ENCODE measurements around the gene SCGB3A1. TPM values are rescaled to one million over a fixed set of nuclear protein-coding genes. Genes with fewer than 3 reads are reported as not detected.

SCGB3A1 gene
- polyA plus RNA-seq, 4 donors, result 0.22 to 0.90 TPM; not detected in 2

- DNase-seq, result no peak
- FAIRE-seq, result no peak
- H3K4me3 ChIP-seq (ENCODE audit: low read depth in 1 of 3, low read length in 3 of 3), result no peak overlapping the region
- no peaks in the 10 kb centered on the region for H3K27me3 ChIP-seq (ENCODE audit: control insufficient read depth in 3 of 3, insufficient read depth in 3 of 3, low read length in 3 of 3)
- 66 to 79% (median 68%) methylated on average over 24 to 30 of the region's 30 CpGs for WGBS, 3 donors
- no peaks in the 10 kb centered on the region for H3K36me3 ChIP-seq (ENCODE audit: control insufficient read depth in 3 of 3, insufficient read depth in 2 of 3, low read depth in 1 of 3, low read length in 3 of 3)
- H3K4me1 ChIP-seq (ENCODE audit: control insufficient read depth in 3 of 3, insufficient read depth in 2 of 3, low read depth in 1 of 3, low read length in 2 of 3), result no peaks in the 10 kb centered on the region
- H3K9me3 ChIP-seq (ENCODE audit: control insufficient read depth in 2 of 2, insufficient read depth in 1 of 2, low read depth in 1 of 2, low read length in 1 of 2), result no peaks in the 10 kb centered on the region
- no peak overlapping the region for H3K27ac ChIP-seq (ENCODE audit: low read depth in 1 of 3, low read length in 2 of 3)
Measured at GRCh38 chr5:180611140-180611850, 20.0 kb upstream of the SCGB3A1 start.

- DNase-seq (no peak), FAIRE-seq (no peak)
- whole genome bisulfite sequencing, 3 donors, result 75 to 78% (median 77%) methylated on average over 23 of the region's 23 CpGs
Measured at GRCh38 chr5:180609817-180610550, 18.7 kb upstream of the SCGB3A1 start.

GRCh38 chr5:180609386-180609785, 18.1 kb upstream of the SCGB3A1 start:
- H3K4me3 ChIP-seq (ENCODE audit: low read depth in 1 of 3, low read length in 3 of 3), result no peak overlapping the region
- H3K4me1 ChIP-seq (ENCODE audit: control insufficient read depth in 3 of 3, insufficient read depth in 2 of 3, low read depth in 1 of 3, low read length in 2 of 3), result no peaks in the 10 kb centered on the region
- H3K27ac ChIP-seq (ENCODE audit: low read depth in 1 of 3, low read length in 2 of 3), result no peak overlapping the region
- H3K27me3 ChIP-seq (ENCODE audit: control insufficient read depth in 3 of 3, insufficient read depth in 3 of 3, low read length in 3 of 3), result no peaks in the 10 kb centered on the region
- H3K36me3 ChIP-seq (ENCODE audit: control insufficient read depth in 3 of 3, insufficient read depth in 2 of 3, low read depth in 1 of 3, low read length in 3 of 3), result no peaks in the 10 kb centered on the region
- DNase-seq, result no peak
- WGBS, 3 donors, result 80 to 86% (median 83%) methylated on average over 15 of the region's 15 CpGs
- FAIRE-seq, result no peak
- no peaks in the 10 kb centered on the region for H3K9me3 ChIP-seq (ENCODE audit: control insufficient read depth in 2 of 2, insufficient read depth in 1 of 2, low read depth in 1 of 2, low read length in 1 of 2)

More at GRCh38 chr5:180609817-180610550, 18.7 kb upstream of the SCGB3A1 start:
- no peaks in the 10 kb centered on the region for H3K36me3 ChIP-seq (ENCODE audit: control insufficient read depth in 3 of 3, insufficient read depth in 2 of 3, low read depth in 1 of 3, low read length in 3 of 3)
- H3K9me3 ChIP-seq (ENCODE audit: control insufficient read depth in 2 of 2, insufficient read depth in 1 of 2, low read depth in 1 of 2, low read length in 1 of 2), result no peaks in the 10 kb centered on the region
- no peaks in the 10 kb centered on the region for H3K27me3 ChIP-seq (ENCODE audit: control insufficient read depth in 3 of 3, insufficient read depth in 3 of 3, low read length in 3 of 3)
- no peak overlapping the region for H3K27ac ChIP-seq (ENCODE audit: low read depth in 1 of 3, low read length in 2 of 3)
- H3K4me1 ChIP-seq (ENCODE audit: control insufficient read depth in 3 of 3, insufficient read depth in 2 of 3, low read depth in 1 of 3, low read length in 2 of 3), result no peaks in the 10 kb centered on the region
- H3K4me3 ChIP-seq (ENCODE audit: low read depth in 1 of 3, low read length in 3 of 3), result no peak overlapping the region

GRCh38 chr5:180608572-180609310, 17.4 kb upstream of the SCGB3A1 start:
- no peak overlapping the region for H3K27ac ChIP-seq (ENCODE audit: low read depth in 1 of 3, low read length in 2 of 3)
- FAIRE-seq, result no peak
- no peaks in the 10 kb centered on the region for H3K4me1 ChIP-seq (ENCODE audit: control insufficient read depth in 3 of 3, insufficient read depth in 2 of 3, low read depth in 1 of 3, low read length in 2 of 3)
- no peaks in the 10 kb centered on the region for H3K27me3 ChIP-seq (ENCODE audit: control insufficient read depth in 3 of 3, insufficient read depth in 3 of 3, low read length in 3 of 3)
- no peaks in the 10 kb centered on the region for H3K9me3 ChIP-seq (ENCODE audit: control insufficient read depth in 2 of 2, insufficient read depth in 1 of 2, low read depth in 1 of 2, low read length in 1 of 2)
- 81 to 91% (median 85%) methylated on average over 26 of the region's 26 CpGs for WGBS, 3 donors
- H3K36me3 ChIP-seq (ENCODE audit: control insufficient read depth in 3 of 3, insufficient read depth in 2 of 3, low read depth in 1 of 3, low read length in 3 of 3), result no peaks in the 10 kb centered on the region
- H3K4me3 ChIP-seq (ENCODE audit: low read depth in 1 of 3, low read length in 3 of 3), result no peak overlapping the region
- DNase-seq, result no peak

- FAIRE-seq, result no peak
- Histone ChIP-seq H3K4me1 (ENCODE audit: control insufficient read depth in 3 of 3, insufficient read depth in 2 of 3, low read depth in 1 of 3, low read length in 2 of 3) (no peaks in the 10 kb centered on the region), H3K9me3 (ENCODE audit: control insufficient read depth in 2 of 2, insufficient read depth in 1 of 2, low read depth in 1 of 2, low read length in 1 of 2) (no peaks in the 10 kb centered on the region), H3K4me3 (ENCODE audit: low read depth in 1 of 3, low read length in 3 of 3) (no peak overlapping the region), H3K27ac (ENCODE audit: low read depth in 1 of 3, low read length in 2 of 3) (no peak overlapping the region), H3K27me3 (ENCODE audit: control insufficient read depth in 3 of 3, insufficient read depth in 3 of 3, low read length in 3 of 3) (no peaks in the 10 kb centered on the region), H3K36me3 (ENCODE audit: control insufficient read depth in 3 of 3, insufficient read depth in 2 of 3, low read depth in 1 of 3, low read length in 3 of 3) (no peaks in the 10 kb centered on the region)
- DNase-seq, result peak; percentile 63 to 85
- 24 to 49% (median 36%) methylated on average over 18 of the region's 18 CpGs for WGBS, 3 donors
Measured at GRCh38 chr5:180607861-180608571, 16.7 kb upstream of the SCGB3A1 start.

- Histone ChIP-seq H3K4me3 (ENCODE audit: low read depth in 1 of 3, low read length in 3 of 3) (no peak overlapping the region), H3K9me3 (ENCODE audit: control insufficient read depth in 2 of 2, insufficient read depth in 1 of 2, low read depth in 1 of 2, low read length in 1 of 2) (no peaks in the 10 kb centered on the region), H3K4me1 (ENCODE audit: control insufficient read depth in 3 of 3, insufficient read depth in 2 of 3, low read depth in 1 of 3, low read length in 2 of 3) (no peaks in the 10 kb centered on the region), H3K27ac (ENCODE audit: low read depth in 1 of 3, low read length in 2 of 3) (no peak overlapping the region), H3K36me3 (ENCODE audit: control insufficient read depth in 3 of 3, insufficient read depth in 2 of 3, low read depth in 1 of 3, low read length in 3 of 3) (no peaks in the 10 kb centered on the region), H3K27me3 (ENCODE audit: control insufficient read depth in 3 of 3, insufficient read depth in 3 of 3, low read length in 3 of 3) (no peaks in the 10 kb centered on the region)
- no peak for FAIRE-seq
- no peak for DNase-seq
- 76 to 83% (median 80%) methylated on average over 21 of the region's 21 CpGs for WGBS, 3 donors
Measured at GRCh38 chr5:180606215-180606785, 15.0 kb upstream of the SCGB3A1 start.

- FAIRE-seq, result no peak
Measured at GRCh38 chr5:180605554-180606214, 14.4 kb upstream of the SCGB3A1 start.

More at GRCh38 chr5:180605554-180606214, 14.4 kb upstream of the SCGB3A1 start:
- no peaks in the 10 kb centered on the region for H3K9me3 ChIP-seq (ENCODE audit: control insufficient read depth in 2 of 2, insufficient read depth in 1 of 2, low read depth in 1 of 2, low read length in 1 of 2)
- no peak overlapping the region for H3K27ac ChIP-seq (ENCODE audit: low read depth in 1 of 3, low read length in 2 of 3)
- no peaks in the 10 kb centered on the region for H3K4me1 ChIP-seq (ENCODE audit: control insufficient read depth in 3 of 3, insufficient read depth in 2 of 3, low read depth in 1 of 3, low read length in 2 of 3)
- 46 to 53% (median 52%) methylated on average over 11 of the region's 11 CpGs for WGBS, 3 donors
- no peak overlapping the region for H3K4me3 ChIP-seq (ENCODE audit: low read depth in 1 of 3, low read length in 3 of 3)
- DNase-seq, result peak; percentile 50 to 64
- no peaks in the 10 kb centered on the region for H3K27me3 ChIP-seq (ENCODE audit: control insufficient read depth in 3 of 3, insufficient read depth in 3 of 3, low read length in 3 of 3)
- no peaks in the 10 kb centered on the region for H3K36me3 ChIP-seq (ENCODE audit: control insufficient read depth in 3 of 3, insufficient read depth in 2 of 3, low read depth in 1 of 3, low read length in 3 of 3)
